HG03108 (cell line): Measurements from ENCODE around the gene SATL1.
"Not testable (repeated sequence)": the region's sequence is repeated elsewhere in the genome, so short reads cannot be mapped to it uniquely, and the experiment has no call there.

Source experiments
- ATAC-seq: cut with Tn5 transposase; IDR thresholded peaks from one replicate; pipeline ENCODE4 v1.9.1; 2021; ENCODE audit warnings: moderate library complexity; ENCODE audit not compliant: unreplicated experiment

The SATL1 gene

DNA sequence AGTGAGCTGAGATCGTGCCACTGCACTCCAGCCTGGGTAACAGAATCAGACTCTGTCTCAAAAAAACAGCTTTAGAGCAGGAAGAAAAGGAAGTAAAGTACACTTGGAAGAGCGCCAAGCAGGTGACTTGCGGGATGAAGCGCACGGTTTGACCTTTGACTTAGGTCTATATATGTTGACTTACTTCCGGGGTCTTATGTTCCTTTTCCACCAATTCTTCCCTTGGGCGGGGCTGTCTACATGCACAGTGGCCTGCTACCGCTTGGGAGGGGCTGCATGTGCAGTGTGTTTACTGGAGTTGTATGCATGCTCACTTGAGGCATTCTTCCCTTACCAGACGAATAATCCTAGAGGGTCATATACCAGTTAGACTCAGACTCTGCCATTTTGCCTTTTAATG lies 131.3 kb downstream of the SATL1 start:
- ATAC-seq, result no peak

DNA sequence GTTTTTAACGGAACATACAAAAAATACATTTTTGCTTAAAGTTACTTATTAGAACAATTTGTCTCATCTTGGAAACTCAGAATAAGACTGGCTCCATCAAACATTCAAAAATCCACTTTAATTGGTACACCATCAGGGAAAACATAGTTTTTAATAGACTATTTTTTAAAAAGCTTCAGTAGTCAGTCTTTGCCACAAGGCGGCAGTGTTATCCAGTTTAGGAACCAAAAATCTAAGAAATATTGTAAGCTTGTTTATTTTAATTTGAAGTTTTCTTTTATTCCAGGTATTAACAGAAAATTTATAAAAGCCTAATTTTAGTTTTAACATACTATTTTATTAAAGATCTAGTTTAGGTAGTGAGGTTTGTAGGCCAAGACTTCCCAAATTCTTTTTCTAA lies 132.2 kb downstream of the SATL1 start:
- no peak for ATAC-seq

DNA sequence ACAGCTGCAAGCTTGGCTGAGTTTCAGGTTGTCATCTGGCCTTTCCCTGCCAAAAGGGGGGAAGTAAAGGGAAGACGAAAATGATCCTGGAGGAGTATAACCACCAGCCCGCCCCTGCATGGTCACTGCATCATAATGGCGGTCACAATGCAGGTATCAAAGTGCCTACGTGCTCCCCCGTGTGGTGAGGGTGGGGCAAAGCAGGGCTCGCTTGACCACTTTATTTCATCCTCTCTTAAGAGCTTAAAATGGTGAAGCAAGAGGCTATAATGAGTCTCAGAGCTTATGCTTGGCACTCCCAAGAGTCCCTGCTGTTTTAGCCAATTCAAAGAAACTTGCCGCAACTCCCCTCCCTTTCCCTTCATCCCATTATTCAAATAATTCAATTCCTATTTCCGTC lies 134.3 kb downstream of the SATL1 start:
- ATAC-seq, result no peak

DNA sequence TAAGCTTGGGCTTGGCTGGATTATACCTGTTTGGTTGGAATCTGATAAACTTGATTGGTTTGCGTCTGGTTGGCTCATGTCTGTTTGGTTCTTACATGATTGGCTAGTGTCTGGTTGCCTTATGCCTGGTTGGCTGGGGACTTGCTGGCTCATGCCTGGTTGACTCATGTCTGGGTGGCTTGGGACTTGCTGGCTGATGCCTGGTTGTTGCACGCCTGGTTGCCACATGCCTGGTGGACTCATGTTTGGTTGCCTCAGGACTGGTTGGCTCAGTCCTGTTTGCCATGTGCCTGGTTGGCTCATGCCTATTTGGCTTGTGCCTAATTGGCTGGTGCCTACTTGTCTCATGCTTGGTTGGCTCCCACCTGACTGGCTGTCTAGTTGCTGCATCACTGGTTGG lies 135.4 kb downstream of the SATL1 start:
- ATAC-seq, result no peak

DNA sequence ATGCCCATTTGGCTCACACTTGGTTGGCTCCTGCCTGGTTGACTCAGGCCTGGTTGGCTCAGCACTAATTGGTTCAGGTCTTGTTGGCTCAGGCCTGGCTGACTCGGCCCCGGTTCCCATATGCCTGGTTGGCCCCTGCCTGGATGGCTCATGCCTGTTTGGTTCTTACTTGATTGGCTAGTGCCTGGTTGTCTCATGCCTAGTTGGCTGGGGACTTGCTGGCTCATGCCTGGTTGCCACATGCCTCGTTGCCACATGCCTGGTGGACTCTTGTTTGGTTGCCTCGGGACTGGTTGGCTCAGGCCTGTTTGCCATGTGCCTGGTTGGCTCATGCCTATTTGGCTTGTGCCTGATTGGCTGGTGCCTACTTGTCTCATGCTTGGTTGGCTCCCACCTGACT lies 136.2 kb downstream of the SATL1 start:
- ATAC-seq, result no peak

- no peak for ATAC-seq
Observed at GRCh38 chrX:85089321-85089840, 154.2 kb downstream of the SATL1 start.

GRCh38 chrX:85084770-85085393 lies 158.7 kb downstream of the SATL1 start:
- peak; percentile 63 for ATAC-seq

DNA sequence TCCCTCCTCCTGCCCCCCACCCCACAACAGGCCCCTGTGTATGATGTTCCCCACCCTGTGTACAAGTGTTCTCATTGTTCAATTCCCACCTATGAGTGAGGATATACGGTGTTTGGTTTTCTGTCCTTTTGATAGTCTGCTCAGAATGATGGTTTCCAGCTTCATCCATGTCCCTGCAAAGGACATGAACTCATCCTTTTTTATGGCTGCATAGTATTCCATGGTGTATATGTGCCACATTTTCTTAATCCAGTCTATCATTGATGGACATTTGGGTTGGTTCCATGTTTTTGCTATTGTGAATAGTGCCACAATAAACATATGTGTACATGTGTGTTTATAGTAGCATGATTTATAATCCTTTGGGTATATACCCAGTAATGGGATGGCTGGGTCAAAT lies 166.3 kb downstream of the SATL1 start:
- not testable (repeated sequence) for ATAC-seq

DNA sequence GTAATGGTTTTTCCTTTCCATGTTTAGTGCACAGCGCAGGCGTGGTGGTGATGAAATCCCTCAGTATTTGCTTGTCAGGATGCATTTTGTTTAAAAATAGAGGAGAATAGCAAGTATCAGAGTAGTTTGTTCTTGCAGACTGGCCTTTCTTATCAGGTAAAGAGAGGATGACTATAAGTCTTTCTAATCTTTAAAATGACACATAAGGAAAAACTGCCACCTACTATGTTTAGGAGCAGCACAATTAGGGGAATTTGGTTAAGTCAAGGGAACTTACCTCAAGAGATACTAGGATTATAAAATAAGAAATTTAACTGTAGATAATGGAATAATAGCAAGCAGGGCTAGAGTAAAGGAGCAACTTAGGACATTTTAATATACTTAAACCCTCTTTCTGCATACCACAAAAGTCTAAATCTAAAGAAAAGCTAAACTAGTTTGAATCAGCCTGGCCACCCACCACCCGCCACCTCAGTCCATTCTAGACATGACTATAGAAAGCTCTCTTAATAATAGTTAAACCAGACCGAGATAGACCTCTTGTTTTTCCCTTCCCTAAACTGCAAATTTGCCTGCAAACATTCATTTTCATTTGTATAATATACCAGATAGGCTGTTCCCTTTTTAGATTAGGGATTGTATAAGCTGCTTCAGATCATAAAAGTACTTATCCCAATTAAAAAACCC lies 177.9 kb downstream of the SATL1 start:
- ATAC-seq, result no peak

- ATAC-seq, result no peak
Observed at GRCh38 chrX:85052636-85053343, 190.8 kb downstream of the SATL1 start.

GRCh38 chrX:85052205-85052604 lies 191.4 kb downstream of the SATL1 start:
- no peak for ATAC-seq

- no peak for ATAC-seq
Observed at GRCh38 chrX:85051627-85052026, 192.0 kb downstream of the SATL1 start.
